Stimulated activated naive CD8-positive, alpha-beta T cell treated with anti-CD3 and anti-CD28 coated beads, Interleukin-15, amount 100 ng/mL, for 72 hours (primary cell): ENCODE data around the gene GBP3.
"Not testable (repeated sequence)": the region's sequence is repeated elsewhere in the genome, so short reads cannot be mapped to it uniquely, and the experiment has no call there.

Experiments
- ATAC-seq: fragments of 150-1000 bp; cut with Tn5 transposase; 2 replicates; pipeline ENCODE4 v1.10.0; 2021; ENCODE audit warnings: mild to moderate bottlenecking, moderate library complexity
- DNase-seq, 2 donors: peaks; one replicate each; pipeline ENCODE4 v3.0.0; 2021 to 2022
- H3K27ac Mint-ChIP-seq, 2 donors: one replicate each; pipeline ENCODE4 v1.8.0; 2022; ENCODE audit warnings: mild to moderate bottlenecking in 2 of 2, mixed read lengths in 2 of 2, moderate library complexity in 2 of 2
- H3K27me3 Mint-ChIP-seq: one replicate; pipeline ENCODE4 v1.8.0; 2022; ENCODE audit warnings: mixed read lengths
- H3K4me1 Mint-ChIP-seq: one replicate; pipeline ENCODE4 v1.8.0; 2022; ENCODE audit warnings: mild to moderate bottlenecking, mixed read lengths
- H3K4me3 Mint-ChIP-seq, 2 donors: one replicate each; pipeline ENCODE4 v1.8.0; 2022; ENCODE audit warnings: mild to moderate bottlenecking in 2 of 2, mixed read lengths in 2 of 2, moderate library complexity in 1 of 2
- H3K9me3 Mint-ChIP-seq, 2 donors: one replicate each; pipeline ENCODE4 v1.8.0; 2022; ENCODE audit warnings: mixed read lengths in 2 of 2

Gene GBP3

DNA sequence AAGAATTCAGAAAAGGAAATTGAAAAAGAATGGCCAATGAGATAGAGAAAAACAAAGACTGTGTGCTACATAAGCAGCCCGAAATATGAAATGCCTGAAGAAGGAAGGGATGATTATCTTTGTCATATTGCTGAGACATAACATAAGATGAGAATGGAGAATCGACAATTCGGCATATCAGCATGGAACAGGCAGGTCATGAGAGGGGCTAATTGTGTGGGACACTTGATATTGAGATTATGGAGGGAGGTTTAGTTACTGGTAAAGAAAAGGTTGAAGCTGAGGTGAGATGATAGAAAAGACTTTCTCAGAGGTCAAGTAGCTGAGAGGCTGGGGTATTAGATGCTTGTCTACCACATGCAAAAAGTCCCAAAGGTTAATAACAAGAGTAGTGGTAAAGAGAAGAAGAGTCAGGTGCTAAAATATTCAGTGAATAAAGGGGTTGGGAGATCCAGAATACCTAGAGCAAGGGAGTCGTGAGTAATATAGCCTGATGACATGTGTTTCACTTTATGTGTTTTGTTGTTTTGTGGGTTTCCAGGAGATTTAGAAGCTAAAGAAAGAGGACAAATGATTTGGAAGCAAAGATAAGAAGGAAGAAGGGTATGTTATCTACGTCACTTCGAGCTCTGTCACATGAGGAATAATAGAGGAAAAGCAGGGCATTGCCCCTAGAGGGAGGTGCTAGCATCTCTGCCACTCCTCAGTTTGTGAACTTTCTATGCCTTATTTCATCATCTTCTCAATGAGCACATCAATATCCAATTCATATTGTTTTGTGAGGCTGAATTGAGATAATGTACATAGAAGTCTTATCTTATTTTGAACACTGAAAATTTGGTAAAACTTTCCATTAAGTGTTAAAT lies 23.9 kb upstream of the GBP3 start:
- peaks cover 11 to 13% of the 10 kb centered on the region in 2 donors for H3K9me3 Mint-ChIP-seq
- not testable (repeated sequence) for H3K4me3 Mint-ChIP-seq, H3K27ac Mint-ChIP-seq, H3K27me3 Mint-ChIP-seq
- H3K4me1 Mint-ChIP-seq: peaks cover 28% of the 10 kb centered on the region
- DNase-seq (peak; percentile 42 to 44), ATAC-seq (peak; percentile 97)

DNA sequence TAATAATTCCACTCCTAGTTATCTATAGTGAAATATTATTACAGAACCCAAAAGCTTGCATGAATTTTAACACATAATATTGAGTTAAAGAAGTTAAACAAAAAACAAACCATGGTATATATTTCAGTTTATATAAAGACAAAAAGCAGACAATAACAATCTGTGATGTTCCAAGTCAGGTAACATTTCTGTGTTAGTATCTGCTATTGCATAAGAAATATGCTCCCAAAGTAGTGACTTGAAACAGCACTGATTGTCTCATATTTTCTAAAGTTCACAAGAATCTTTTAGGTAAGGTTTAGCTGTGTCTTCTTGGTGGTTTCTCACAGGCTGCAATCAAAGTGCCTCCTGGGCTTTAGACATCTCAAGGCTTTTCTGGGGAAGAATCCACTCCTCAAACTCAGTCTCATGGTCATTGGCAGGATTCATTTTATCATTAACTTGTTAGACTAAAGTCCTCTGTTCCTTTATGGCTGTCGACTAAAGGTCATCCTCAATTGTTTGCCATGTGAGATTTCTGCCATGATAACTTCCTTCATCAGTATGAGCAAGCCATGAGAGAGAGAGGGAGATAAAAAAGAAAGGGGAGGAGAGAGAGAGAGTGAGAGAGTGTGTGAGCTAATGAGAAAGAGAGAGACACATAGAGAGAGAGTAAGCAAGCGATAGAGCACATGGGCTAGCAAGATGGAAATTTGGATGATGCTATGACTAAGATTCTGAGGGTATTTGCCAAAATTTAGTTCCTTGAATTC lies 22.5 kb upstream of the GBP3 start:
- Mint-ChIP-seq H3K4me3 (no peak overlapping the region), H3K27ac (no peak overlapping the region), H3K27me3 (no peaks in the 10 kb centered on the region), H3K9me3 (peaks cover 16 to 21% of the 10 kb centered on the region in 2 donors), H3K4me1 (peaks cover 36% of the 10 kb centered on the region)
- ATAC-seq (no peak), DNase-seq (no peak)

GRCh38 chr1:89043940-89044339 lies 21.3 kb upstream of the GBP3 start:
- Mint-ChIP-seq H3K27me3 (no peaks in the 10 kb centered on the region), H3K4me1 (peaks cover 45% of the 10 kb centered on the region), H3K9me3 (peaks cover 20 to 24% of the 10 kb centered on the region in 2 donors), H3K4me3 (no peak overlapping the region), H3K27ac (no peak overlapping the region)
- DNase-seq (no peak), ATAC-seq (no peak)

- Mint-ChIP-seq H3K4me1 (peaks cover 45% of the 10 kb centered on the region), H3K9me3 (peaks cover 21 to 24% of the 10 kb centered on the region in 2 donors), H3K27ac (no peak overlapping the region), H3K4me3 (no peak overlapping the region), H3K27me3 (no peaks in the 10 kb centered on the region)
- DNase-seq: no peak
- ATAC-seq: no peak
Observed at GRCh38 chr1:89042491-89042890, 19.8 kb upstream of the GBP3 start.

DNA sequence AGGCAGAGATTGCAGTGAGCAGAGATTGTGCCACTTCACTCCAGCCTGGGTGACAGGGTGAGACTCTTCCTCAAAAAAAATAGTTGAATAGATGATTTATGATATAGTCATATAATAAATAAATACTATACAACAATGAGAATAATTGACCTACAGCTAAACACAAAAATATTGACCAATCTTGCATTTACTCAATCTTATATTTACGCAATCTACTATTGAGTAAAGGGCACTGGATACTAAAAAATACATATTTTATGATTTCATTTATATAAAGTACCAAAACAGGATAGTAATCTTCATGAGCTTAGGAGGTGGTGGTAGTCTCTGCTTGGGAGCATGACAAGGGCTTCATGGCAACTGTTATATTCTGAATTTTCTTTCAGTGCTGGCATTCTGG lies 19.1 kb upstream of the GBP3 start:
- Mint-ChIP-seq H3K4me1 (peaks cover 41% of the 10 kb centered on the region), H3K27ac (peak overlapping the region; percentile 54 to 96), H3K9me3 (peaks cover 21 to 24% of the 10 kb centered on the region in 2 donors), H3K4me3 (peak overlapping the region; percentile 25 to 77), H3K27me3 (no peaks in the 10 kb centered on the region)
- ATAC-seq: no peak
- DNase-seq: no peak

GRCh38 chr1:89041119-89041641 lies 18.5 kb upstream of the GBP3 start:
- H3K9me3 Mint-ChIP-seq: peaks cover 21 to 24% of the 10 kb centered on the region in 2 donors
- H3K27me3 Mint-ChIP-seq: no peaks in the 10 kb centered on the region
- peaks cover 41% of the 10 kb centered on the region for H3K4me1 Mint-ChIP-seq
- peak overlapping the region; percentile 25 to 77 for H3K4me3 Mint-ChIP-seq
- DNase-seq (peak; percentile 38 to 44), ATAC-seq (peak; percentile 97)
- peak overlapping the region; percentile 54 to 96 for H3K27ac Mint-ChIP-seq

DNA sequence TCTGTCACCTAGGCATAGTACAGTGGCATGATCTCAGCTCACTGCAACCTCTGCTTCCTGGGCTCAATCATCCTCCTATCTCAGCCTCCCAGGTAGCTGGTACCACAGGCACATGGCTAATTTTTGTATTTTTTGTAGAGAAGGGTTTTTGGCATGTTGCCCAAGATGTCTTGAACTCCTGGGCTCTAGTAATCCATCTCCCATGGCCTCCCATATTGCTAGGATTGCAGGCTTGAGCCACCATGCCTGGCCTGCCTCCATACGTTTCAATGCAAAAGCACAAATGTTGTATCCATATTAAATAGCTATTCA lies 17.6 kb upstream of the GBP3 start:
- Mint-ChIP-seq H3K4me1 (peaks cover 45% of the 10 kb centered on the region), H3K4me3 (peak overlapping the region; percentile 3 to 41), H3K9me3 (peaks cover 21 to 24% of the 10 kb centered on the region in 2 donors), H3K27ac (peak overlapping the region; percentile 50 to 94), H3K27me3 (no peaks in the 10 kb centered on the region)
- ATAC-seq (no peak), DNase-seq (no peak)

- peaks cover 16 to 33% of the 10 kb centered on the region in 2 donors for H3K9me3 Mint-ChIP-seq
- H3K4me3 Mint-ChIP-seq: no peak overlapping the region
Observed at GRCh38 chr1:89037186-89037585, 14.5 kb upstream of the GBP3 start.

DNA sequence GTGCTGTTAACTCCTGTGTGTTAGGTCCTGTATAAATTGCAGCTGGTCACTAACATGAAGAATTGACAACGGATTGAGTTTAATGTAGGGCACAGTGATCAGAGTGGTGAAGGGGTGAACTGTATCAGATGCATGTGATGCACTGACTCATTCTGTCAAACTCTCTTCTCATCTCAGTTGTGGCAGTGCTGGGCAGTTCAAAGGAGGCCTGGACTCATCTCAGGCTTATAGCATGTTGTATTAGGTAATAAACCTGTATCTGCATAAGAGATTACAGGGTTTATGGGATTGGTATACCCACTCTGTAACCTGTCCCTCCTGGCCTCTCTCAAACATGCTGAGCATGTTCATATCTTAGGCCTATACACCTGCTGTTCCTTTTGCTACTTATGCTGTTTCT lies 12.4 kb upstream of the GBP3 start:
- Mint-ChIP-seq H3K4me1 (peaks cover 55% of the 10 kb centered on the region), H3K9me3 (peaks cover 25 to 44% of the 10 kb centered on the region in 2 donors), H3K27me3 (no peaks in the 10 kb centered on the region), H3K27ac (no peak overlapping the region), H3K4me3 (no peak overlapping the region)
- DNase-seq (no peak), ATAC-seq (peak; percentile 92)

More at GRCh38 chr1:89037186-89037585, 14.5 kb upstream of the GBP3 start:
- Mint-ChIP-seq H3K27ac (no peak overlapping the region), H3K4me1 (peaks cover 66% of the 10 kb centered on the region), H3K27me3 (no peaks in the 10 kb centered on the region)
- DNase-seq (no peak), ATAC-seq (no peak)

DNA sequence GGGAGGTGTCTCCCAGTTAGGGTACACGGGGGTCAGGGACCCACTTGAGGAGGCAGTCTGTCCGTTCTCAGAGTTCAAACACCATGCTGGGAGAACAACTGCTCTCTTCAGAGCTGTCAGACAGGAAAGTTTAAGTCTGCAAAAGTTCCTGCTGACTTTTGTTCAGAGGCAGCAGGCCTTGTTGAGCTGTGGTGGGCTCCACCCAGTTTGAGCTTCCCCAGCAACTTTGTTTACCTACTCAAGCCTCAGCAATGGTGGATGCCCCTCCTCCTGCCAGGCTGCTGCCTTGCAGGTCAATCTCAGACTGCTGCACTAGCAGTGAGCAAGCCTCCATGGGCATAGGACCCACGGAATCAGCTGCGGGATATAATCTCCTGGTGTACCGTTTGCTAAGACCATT lies 11.3 kb upstream of the GBP3 start:
- peaks cover 55% of the 10 kb centered on the region for H3K4me1 Mint-ChIP-seq
- not testable (repeated sequence) for DNase-seq, H3K27me3 Mint-ChIP-seq, H3K4me3 Mint-ChIP-seq, ATAC-seq
- H3K9me3 Mint-ChIP-seq: peaks cover 25 to 45% of the 10 kb centered on the region in 2 donors
- H3K27ac Mint-ChIP-seq: peak overlapping the region in 1 of 2 donors; percentile 54

- H3K27me3 Mint-ChIP-seq, ATAC-seq, DNase-seq, H3K27ac Mint-ChIP-seq: not testable (repeated sequence)
- Mint-ChIP-seq H3K4me3 (peak overlapping the region in 1 of 2 donors; percentile 10), H3K4me1 (peaks cover 41% of the 10 kb centered on the region), H3K9me3 (peaks cover 38 to 57% of the 10 kb centered on the region in 2 donors)
Observed at GRCh38 chr1:89029051-89029450, 6.4 kb upstream of the GBP3 start.

DNA sequence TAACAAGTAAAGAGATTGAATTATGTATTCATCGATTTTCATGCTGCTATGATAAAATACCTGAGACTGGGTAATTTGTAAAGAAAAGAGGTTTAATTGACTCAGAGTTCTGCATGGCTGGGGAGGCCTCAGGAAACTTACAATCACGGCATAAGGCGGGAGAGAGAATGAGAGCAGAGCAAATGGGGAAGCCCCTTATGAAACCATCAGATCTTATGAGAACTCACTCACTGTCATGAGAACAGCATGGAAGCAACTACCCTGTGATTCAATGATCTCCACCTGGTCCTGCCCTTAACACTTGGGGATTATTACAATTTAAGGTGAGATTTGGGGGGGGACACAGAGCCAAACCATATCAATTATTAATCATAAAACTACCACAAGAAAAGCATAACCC lies 3.3 kb upstream of the GBP3 start:
- Mint-ChIP-seq H3K4me1 (peaks cover 38% of the 10 kb centered on the region), H3K9me3 (peaks cover 24 to 33% of the 10 kb centered on the region in 2 donors), H3K27me3 (no peaks in the 10 kb centered on the region), H3K27ac (no peak overlapping the region), H3K4me3 (no peak overlapping the region)
- ATAC-seq: no peak
- DNase-seq: no peak

DNA sequence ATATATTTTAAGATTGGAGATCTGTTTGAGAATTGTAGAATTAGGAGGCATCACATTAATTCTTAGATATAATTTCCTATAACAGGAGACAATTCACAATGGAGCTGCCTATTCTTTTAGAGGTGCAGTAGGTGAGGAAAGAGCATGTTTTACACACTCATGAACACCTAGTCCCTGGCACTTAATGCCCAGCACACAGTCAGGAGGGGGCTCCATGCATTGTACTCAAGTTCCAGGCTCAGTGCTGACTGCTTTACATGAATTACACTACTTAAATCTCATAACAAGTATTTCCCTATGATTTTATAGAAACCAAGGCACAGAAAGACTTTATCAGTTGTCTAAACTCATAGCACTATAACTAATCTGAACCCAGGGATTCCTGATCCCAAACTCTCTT lies 360 bp upstream of the GBP3 start:
- ATAC-seq: peak; percentile 16

DNA sequence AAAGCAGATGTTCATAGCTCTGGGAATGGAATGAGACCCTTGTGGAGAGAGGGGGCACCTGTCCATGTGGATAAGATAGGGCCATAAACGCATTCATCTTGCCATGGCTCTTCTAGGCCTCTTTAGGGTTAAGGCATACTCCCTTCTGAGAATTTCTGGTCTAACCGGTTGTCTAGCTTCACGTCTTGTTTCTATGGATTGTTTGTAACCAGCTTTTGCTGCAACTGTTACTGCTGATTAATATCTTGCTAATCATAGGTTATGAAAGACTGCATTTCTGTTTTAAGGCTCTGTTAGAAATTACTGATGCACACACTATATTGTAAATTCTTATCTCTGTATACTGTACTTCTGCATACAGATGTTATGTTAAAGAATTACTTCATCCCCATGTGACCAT lies 4.3 kb downstream of the GBP3 start:
- H3K27me3 Mint-ChIP-seq, H3K27ac Mint-ChIP-seq, H3K4me3 Mint-ChIP-seq, DNase-seq, ATAC-seq, H3K9me3 Mint-ChIP-seq: not testable (repeated sequence)
- peaks cover 57% of the 10 kb centered on the region for H3K4me1 Mint-ChIP-seq

More for the DNA sequence above, 360 bp upstream of the GBP3 start:
- peaks cover 16 to 20% of the 10 kb centered on the region in 2 donors for H3K9me3 Mint-ChIP-seq
- H3K27me3 Mint-ChIP-seq: no peaks in the 10 kb centered on the region
- no peak for DNase-seq
- peak overlapping the region; percentile 85 to 89 for H3K4me3 Mint-ChIP-seq
- H3K4me1 Mint-ChIP-seq: peaks cover 51% of the 10 kb centered on the region
- H3K27ac Mint-ChIP-seq: peak overlapping the region; percentile 93 to 96

DNA sequence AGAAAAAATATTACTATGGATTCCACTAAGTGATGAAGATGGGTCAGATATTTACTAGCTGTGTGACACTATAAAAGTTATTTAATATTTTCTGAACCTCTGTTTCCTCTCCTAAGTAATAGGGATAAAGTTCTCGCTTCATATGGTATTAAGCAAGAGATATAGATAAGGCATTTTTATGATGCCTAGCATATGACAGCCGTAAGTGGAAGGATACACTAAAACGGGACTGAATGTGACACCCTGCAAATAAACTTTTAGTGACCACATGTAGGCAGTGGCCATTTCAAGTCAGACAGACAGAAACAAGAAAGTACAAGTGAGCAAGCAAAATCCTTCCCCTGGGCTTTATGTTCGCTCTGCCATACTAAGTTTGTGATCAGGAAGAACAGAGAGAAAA lies 14.2 kb downstream of the GBP3 start:
- peaks cover 20% of the 10 kb centered on the region for H3K4me1 Mint-ChIP-seq
- H3K4me3 Mint-ChIP-seq: no peak overlapping the region
- ATAC-seq: no peak
- H3K9me3 Mint-ChIP-seq: peaks cover 13 to 22% of the 10 kb centered on the region in 2 donors
- DNase-seq: no peak
- no peak overlapping the region for H3K27ac Mint-ChIP-seq
- H3K27me3 Mint-ChIP-seq: no peaks in the 10 kb centered on the region
